HTR-8/SVneo (cell line): ENCODE results near the gene SLC39A9.
"Not testable (repeated sequence)": the region's sequence is repeated elsewhere in the genome, so short reads cannot be mapped to it uniquely, and the experiment has no call there.

Source experiments
- DNase-seq: peaks from one replicate; pipeline ENCODE4 v3.0.0; 2011; ENCODE audit warnings: low spot score, mixed read lengths; ENCODE audit not compliant: insufficient read length
- FAIRE-seq: peaks from 2 replicates; lab custom pipeline; 2011; peaks lifted over from hg19 to GRCh38; lab: Jason Lieb, UNC

Gene SLC39A9

DNA sequence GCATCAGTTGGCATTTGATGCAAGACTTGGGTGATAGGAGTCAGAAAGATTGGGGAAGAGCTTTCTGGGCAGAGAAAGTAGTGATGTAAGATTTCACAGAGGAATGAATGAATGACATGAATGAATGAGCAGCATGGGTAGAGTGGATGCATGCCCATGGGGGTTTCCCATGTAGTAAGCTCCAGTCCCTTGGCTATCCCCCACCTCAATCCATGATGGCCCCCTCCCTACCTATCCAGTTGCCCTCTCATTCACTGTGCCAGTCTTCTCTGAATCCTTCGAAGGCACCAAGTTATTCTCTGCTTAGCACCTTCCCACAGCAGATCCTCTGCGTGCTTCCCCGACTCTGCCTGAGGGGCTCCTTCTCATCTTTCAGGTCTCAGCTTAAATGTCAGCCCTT, 32.4 kb upstream of the SLC39A9 start:
- DNase-seq, result no peak
- FAIRE-seq, result no peak

DNA sequence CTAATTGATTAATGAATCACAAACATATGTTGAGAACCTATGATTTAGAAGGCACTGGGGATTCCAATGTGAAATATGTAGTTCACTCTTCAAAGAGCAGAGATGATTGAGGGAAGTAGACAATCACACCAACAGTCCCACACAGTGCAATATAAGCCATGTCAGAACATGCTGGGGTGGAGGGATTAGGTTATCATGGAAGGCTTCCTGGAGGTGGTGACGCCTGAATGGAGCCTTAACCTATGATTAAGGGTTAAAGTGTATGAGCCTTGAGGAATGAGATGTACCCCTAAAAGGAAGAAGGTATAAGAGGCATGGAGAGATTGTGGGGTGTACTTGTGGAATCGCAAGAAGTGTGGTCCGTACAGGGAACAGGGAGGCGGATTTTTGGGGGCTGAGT, 31.7 kb upstream of the SLC39A9 start:
- FAIRE-seq, result peak; percentile 91
- DNase-seq, result no peak

DNA sequence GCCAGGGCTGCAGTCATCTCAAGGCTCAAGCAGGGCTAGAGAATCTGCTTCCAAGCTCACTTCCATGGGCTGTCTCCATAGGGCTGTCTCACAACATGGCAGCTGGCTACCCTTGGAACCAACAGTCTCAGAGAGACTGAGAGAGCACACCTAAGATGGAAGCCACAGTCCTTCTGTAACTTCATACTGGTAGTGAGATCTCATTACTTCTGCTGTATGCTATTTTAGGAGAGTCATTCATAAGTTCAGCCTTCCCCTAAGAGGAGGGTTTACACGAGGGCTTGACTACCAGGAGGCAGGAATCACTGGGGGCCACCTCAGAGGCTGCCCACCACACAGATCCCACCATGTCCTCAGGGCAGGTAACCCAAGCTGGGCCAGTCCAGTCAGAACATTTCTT, 30.1 kb upstream of the SLC39A9 start:
- DNase-seq (no peak), FAIRE-seq (peak; percentile 9)

DNA sequence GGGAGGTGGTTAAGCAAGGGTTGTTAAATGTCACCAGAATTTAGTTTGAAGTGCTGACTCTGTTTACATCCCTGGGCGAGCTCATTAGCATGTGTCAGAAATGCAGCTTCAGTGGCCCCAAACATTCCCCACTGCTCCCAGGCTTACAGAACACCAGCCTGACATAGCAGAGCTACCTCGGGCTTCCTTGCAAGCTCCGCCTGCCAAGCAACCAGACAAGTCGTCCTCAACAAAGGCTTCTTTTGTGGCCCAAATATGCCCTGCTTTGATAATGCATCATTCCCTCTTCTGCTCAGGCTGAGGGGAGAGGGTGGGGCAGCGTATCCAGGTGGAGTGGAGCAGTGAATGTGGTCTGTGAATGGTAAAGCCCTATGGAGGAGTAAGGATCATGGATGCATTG, 28.4 kb upstream of the SLC39A9 start:
- DNase-seq, result no peak
- FAIRE-seq, result peak; percentile 85

DNA sequence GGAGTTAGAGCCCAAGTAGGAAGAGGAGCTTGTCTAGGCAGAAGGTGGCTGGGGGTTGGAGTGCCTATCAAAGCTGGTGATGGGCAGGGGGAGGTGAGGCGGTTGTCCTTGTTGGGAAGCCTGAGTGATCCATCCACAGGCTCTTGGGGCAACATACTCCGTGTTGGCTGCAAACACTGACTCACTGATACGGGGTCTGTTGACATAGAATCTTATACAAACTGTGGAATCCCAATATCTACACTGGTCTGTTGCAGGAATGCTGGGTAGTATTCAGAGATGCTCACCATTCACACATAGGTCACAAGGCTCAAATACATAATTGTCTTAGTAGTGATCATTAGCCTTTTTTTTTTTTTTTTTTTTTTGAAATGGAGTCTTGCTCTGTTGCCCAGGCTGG, 26.3 kb upstream of the SLC39A9 start:
- DNase-seq (no peak), FAIRE-seq (no peak)

DNA sequence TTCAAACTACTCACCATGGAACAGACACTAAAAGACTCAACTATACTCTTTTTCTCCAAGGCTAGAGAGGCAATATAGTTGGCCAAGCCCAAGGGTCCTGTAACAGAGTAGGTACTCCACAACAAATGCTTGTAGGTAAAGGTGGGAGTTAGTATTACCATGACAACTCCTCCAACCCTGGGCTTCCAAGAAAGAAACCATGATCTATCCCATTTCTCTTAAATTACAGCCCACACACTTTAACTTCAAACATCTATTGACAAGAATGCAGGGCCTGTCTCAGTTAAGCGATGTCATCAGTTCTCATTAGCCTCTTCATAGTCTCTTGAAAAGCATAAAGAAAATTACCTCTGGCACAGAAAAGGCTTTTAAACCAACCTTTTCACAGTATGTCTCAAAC, 25.4 kb upstream of the SLC39A9 start:
- no peak for DNase-seq
- FAIRE-seq, result no peak

DNA sequence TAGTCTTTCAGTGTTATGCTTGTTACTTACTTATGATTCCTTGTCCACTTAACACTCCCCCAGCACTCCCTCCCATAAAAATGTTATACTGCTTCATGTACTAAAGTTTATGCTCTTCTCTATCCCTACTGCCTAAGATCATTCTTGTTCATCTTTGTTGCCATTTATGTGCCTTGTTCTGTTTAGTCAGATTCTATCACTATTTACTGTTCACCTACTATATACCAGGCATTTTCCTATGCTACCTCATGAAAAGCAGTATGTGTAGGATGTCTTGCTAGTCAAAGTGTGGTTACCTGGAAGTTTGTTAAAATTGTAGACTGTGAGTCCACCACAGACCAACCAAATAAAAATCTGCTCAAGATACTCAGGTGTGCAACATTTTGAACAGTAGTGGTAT, 24.3 kb upstream of the SLC39A9 start:
- FAIRE-seq, result peak; percentile 49
- DNase-seq, result no peak

DNA sequence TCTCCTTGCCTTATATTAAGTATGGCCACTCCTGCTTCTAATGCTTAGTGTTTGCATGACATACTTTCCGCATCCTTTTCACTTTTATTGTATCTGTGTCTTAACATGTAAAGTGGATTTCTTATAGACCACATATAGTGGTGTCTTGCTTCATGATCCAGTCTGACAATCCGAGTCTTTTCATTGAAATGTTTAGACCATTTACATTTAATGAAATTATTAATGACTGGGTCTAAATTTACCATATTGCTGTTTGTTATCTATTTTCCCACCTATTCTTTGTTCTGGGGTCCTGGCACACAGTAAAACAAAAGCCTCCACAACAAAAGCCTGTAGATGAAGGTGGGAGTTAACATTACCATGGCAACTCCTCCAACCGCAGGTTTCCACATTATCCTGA, 23.3 kb upstream of the SLC39A9 start:
- DNase-seq, result no peak
- FAIRE-seq, result no peak

DNA sequence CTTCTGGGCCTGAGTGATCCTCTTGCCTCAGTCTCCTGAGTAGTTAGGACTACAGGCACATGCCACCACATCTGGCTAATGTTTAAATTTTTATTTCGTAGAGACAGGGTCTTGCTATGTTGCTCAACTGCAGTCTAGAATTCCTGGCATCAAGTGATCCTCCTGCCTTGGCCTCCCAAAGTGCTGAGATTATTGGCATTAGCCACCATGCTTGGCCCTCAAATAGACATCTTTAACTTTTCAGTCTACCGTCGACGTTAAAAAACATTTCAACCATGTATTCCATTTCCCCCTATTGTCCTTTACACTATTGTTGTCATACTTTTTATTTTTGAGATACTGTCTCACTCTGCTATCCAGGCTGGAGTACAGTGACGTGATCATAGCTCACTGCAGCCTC, 22.8 kb upstream of the SLC39A9 start:
- FAIRE-seq (peak; percentile 28), DNase-seq (no peak)

DNA sequence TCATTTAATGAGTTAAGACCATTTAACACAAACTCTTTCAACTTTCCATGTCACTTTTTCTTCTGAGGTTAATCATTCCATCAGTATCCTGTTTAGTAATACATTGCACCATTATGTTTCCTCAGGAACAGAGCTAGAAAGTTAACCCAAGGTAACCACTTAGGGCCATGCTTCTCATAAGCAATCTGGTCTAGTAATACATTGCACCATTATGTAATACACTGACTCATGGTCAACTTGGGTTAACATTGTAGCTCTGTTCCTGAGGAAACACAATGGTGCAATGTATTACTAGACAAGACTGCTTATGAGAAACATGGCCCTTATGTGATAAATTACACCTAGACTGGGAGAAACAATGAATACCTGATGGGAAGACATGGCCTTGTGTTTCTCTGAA, 22.1 kb upstream of the SLC39A9 start:
- FAIRE-seq (peak; percentile 96), DNase-seq (no peak)

DNA sequence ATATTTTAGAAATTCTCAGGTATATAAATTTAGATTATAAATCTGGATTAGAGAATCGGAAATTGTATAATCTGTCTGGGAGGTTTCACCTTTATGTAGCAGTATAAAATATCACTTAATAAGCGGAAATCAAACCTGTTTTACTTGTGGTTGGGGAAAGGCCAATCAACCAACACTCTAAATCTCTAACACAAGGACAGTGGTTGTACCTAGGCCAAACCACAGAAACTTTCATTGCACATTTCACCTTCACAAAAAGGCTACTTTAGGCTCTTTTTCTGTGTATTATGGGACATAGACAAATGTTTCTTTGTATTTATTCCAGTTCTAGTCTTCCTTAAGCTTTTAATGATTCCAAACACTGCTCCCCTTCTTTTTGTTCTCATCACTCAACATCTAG, 20.2 kb upstream of the SLC39A9 start:
- DNase-seq (no peak), FAIRE-seq (no peak)

DNA sequence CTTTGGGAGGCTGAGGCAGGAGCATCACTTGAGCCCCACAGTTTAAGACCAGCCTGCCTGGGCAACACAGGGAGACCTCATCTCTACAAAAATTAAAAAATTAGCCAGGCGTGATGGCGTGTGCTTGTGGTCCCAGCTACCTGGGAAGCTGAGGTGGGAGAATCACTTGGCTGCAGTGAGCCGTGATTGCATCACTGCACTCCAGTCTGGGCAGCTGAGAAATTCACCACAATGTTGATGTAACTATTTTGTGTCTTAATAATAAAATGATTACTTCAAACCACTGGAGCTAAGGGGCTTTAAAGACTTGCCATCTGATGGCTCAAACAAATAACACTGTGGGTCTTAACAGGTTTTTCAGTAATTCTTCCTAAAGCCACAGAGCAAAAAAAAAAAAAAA, 11.2 kb upstream of the SLC39A9 start:
- FAIRE-seq (peak; percentile 79), DNase-seq (no peak)

DNA sequence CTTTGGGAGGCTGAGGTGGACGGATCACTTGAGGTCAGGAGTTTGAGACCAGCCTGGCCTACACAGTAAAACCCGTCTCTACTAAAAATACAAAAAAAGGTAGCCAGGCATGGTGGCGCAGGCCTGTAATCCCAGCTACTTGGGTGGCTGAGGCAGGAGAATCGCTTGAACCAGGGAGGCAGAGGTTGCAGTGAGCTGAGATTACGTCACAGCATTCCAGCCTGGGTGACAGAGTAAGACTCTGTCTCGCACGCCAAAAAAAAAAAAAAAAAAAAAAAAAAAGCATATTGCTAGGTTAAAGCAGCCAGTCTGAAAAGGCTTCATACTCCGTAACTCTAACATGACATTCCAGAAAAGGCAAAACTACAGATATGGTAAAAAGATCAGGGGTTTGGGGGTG, 7.1 kb upstream of the SLC39A9 start:
- not testable (repeated sequence) for DNase-seq, FAIRE-seq

DNA sequence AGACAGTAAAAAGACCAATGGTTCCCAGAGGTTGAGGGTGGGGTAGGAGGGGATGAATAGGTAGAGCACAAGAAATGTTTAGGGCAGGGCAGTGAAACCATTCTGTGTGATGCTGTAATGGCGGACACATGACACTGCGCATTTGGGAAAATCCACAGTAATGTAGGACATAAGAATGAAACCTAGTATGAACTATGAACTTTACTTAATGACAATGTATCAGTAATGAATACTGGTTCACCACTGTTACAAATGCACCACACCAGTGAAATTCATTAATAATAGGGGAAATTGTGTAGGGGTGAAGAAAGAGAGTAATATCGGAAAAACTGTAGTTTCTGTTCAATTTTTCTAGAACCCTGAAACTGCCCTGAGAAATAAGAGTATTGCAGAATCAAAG, 6.0 kb upstream of the SLC39A9 start:
- FAIRE-seq, result peak; percentile 28

DNA sequence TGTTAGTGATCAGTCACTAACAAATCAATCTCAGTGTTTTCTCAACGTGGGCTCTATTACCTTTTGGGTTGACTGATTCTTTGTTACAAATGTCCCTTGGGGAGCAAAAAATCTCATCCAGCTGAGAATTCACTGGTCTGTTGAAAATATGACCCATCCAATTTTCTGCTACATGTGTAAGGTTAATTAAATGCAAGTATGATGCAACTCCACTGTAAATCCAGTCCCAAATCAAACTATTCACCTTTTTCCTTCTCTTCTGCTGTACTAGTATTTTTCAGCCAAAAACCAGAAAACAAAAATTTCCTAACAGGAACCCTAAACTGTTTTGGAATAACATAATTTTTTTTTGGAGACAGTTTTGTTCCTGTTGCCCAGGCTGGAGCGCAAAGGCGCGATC, 2.6 kb upstream of the SLC39A9 start:
- peak; percentile 72 for FAIRE-seq

More for the DNA sequence above, 6.0 kb upstream of the SLC39A9 start:
- DNase-seq, result no peak

DNA sequence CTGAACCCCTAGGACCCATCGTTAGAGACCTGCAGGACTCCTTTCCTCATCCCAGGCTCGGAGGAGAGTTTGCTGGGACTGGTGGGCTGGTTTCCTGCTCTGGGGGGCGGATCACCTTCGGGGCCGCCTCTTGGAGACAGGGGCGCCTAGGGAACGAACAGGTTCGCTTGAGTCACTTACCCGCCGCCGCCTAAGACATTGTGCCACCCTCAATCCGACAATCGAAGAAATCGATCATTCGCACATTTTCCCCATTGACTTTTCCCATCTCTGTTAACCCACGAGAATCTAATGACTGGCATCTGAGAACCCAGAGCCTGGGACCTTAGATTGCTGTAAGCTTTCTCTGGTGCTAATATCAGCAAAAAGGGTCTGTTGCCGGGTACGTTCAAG, 322 bp downstream of the SLC39A9 start:
- no peak for DNase-seq

More for the DNA sequence above, 2.6 kb upstream of the SLC39A9 start:
- no peak for DNase-seq

DNA sequence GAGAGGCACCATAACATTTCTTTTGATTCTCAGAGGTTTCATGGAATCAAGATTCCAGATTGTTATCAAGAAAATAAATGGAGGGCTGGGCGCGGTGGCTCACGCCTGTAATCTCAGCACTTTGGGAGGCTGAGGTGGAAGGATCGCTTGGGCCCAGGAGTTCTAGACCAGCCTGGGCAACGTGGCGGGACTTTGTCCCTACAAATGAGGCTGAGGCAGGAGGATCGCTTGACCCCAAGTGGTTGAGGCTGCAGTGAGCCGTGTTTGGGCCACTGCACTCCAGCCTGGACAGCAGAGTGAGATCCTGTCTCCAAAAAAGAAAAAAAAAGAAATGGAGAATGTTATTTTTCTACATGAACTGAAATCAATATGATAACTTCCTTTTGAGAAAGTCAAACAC, 1.3 kb downstream of the SLC39A9 start:
- no peak for FAIRE-seq
- DNase-seq, result no peak

More for the DNA sequence above, 322 bp downstream of the SLC39A9 start:
- FAIRE-seq, result no peak

DNA sequence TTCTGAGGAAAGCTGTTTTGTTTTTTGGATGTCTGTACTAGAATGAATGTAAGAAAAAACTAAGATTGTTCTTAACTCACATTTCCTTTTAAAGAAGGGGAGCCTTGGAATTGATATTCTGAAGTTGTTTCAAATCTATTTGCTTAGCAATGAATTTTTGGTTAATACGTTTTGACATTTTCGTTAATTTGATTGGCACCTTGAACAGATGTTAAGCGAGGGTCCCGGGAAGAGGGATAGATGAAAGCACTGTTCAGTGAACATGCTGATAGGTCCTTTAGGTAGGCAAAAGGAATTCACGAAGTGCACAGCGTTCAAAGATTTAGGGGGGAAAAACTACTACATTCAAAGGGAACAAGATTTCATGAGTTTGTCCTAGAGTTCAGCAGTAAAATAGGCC, 1.7 kb downstream of the SLC39A9 start:
- no peak for FAIRE-seq
- no peak for DNase-seq

DNA sequence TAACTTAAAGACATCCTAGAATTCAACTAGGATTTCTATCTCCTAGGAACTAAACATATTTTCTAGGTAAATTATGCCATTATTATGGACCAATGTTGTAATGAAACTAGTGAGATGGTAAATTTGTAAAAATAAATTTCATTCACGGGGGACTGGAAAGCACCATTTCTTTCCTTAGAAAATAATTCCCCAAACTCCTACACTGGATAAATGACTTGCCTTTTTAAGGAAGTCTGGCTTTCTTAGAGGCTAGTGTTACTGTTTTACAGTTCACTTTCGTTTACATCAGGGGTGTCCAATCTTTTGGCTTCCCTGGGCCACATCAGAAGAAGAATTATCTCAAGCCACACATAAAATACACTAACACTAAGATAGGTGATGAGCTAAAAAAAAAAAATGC, 3.3 kb downstream of the SLC39A9 start:
- DNase-seq (no peak), FAIRE-seq (no peak)

DNA sequence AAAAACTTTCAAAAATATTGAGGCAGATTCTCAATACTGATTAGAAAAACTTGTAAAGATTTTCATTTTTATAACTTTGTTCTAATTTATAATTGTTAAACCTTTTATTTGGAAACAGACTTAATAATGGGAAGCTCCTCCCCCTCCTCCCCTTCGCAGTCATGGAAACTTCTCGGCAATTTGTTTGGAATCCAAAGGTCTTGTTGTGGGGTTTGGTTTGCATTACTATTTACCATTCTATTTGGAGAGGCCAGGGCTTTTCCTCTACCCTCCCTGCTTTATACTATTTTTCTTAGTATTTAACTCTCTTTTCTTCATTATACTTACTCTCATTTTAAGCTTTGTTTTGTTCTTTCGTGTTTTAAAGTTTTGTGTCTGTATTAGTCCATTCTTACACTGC, 6.0 kb downstream of the SLC39A9 start:
- FAIRE-seq (no peak), DNase-seq (no peak)

DNA sequence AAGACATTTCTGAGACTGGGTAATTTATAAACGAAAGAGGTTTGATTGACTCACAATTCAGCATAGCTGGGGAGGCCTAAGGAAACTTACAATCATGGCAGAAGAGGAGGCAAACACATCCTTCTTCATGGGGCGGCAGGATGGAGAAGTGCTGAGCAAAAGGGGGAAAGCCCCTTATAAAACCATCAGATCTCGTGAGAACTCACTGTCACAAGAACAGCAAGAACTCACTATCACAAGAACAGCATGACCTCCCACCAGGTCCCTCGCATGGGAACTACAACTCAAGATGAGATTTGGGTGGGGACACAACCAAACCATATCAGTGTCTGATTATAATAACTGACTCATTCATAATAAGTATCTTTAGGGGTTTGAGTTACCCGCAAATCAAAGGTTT, 6.4 kb downstream of the SLC39A9 start:
- FAIRE-seq, result no peak
- no peak for DNase-seq

DNA sequence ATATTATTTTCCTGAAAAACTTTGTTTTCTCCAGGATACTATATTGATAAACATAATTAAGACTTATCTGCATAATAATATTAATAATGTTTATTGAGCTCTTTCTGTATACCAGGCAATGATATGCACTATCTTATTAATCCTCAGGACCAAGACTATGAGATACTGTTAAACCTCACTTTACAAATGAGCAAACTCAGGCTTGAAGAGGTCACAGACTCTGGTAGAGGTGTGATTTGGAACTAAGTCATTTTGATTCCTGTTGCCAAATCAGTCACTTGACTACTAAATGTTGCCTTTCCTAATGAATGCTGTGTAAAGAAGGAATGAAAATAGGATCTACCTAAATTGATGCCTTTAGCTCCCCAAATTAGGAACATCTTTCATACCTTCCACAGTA, 7.3 kb downstream of the SLC39A9 start:
- FAIRE-seq, result peak; percentile 92

DNA sequence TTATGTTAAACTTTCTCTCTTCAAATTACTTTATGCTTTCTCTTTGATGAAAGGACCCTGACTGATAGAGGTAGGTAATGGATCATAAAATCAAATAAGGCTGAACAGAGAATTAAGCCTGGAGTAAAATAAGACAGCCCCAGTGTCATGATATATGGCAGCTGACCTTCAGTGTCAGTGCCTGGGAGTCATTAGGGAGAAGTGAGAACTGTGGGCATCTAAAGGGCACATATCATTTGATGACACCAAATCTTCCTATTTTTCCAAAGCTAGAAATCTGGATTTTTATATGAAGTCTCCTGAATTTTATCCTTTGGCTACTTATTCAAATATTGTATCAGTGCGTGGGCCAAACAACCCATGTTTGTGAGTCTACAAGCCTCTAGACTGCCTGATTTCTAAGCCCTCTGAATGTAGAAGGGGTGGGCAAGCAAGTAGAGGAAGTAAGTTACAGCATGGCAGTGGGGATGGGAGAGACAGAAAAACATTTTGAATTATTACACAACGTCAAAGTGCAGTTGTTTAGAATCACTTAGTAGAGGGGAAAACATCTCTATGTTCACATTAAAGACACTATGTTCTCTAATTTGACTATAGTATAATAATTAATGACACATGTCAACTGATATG, 10.0 kb downstream of the SLC39A9 start:
- DNase-seq (no peak), FAIRE-seq (peak; percentile 79)

More for the DNA sequence above, 7.3 kb downstream of the SLC39A9 start:
- DNase-seq, result no peak
